Umbilical cord (tissue), 2 donors: ENCODE data around the gene AIDA. TPM values are rescaled to one million over a fixed set of nuclear protein-coding genes. Genes with fewer than 3 reads are reported as not detected.

Experiments used
- DNase-seq: peaks from one replicate; pipeline ENCODE4 v3.0.0-alpha.2; 2015; ENCODE audit warnings: low spot score
- total RNA-seq: library from RNA; depleted of rRNA; stranded (reverse); fragments of >200 nt; gene quantifications from one replicate; pipeline ENCODE4 v1.2.3, GENCODE V29; 2014; ENCODE audit warnings: low replicate concordance; ENCODE audit not compliant: insufficient read depth

Gene AIDA
- total RNA-seq, 1 donor from 2014 or later, result 36.6 TPM

GRCh38 chr1:222652676-222653075, 59.6 kb downstream of the AIDA start:
- no peak for DNase-seq

- no peak for DNase-seq
These were observed 67.7 kb downstream of the AIDA start for GRCh38 chr1:222644636-222644980.

DNA sequence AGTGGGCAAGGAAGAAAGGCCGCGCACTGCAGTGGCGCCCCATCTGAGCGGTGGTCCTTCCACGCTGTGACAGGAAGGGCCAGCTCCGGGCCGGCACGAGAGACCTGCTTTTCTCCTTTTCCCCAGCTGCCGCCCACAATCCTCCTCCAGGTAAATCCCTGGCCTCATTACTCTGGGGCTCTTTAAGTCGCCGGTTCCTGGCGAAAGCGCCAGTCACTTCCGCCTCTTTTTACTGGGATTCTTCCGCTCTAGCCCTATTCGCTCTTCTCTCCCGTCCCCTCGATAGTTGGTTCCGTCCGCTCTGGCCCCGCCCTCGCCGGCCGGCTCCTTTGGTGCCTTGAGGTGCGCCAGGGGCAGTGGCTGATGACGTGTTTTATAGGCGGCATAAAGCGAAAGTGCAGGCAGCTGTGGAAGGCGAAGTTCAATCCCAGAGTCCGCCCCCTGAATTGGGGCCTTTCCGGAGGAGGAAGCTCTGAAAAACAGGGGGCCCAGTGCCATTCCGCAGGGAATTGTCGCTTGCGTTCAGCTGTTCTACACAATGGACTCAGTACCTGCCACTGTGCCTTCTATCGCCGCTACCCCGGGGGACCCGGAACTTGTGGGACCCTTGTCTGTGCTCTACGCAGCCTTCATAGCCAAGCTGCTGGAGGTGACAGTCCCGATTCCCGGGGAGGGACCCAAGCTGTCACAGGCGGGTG, 68.2 kb downstream of the AIDA start:
- DNase-seq, result peak; percentile 99

GRCh38 chr1:222643606-222643937, 68.7 kb downstream of the AIDA start:
- DNase-seq, result no peak

- DNase-seq, result no peak
These were observed 69.8 kb downstream of the AIDA start for GRCh38 chr1:222642468-222642867.

- no peak for DNase-seq
These were observed 70.9 kb downstream of the AIDA start for GRCh38 chr1:222641269-222641948.

DNA sequence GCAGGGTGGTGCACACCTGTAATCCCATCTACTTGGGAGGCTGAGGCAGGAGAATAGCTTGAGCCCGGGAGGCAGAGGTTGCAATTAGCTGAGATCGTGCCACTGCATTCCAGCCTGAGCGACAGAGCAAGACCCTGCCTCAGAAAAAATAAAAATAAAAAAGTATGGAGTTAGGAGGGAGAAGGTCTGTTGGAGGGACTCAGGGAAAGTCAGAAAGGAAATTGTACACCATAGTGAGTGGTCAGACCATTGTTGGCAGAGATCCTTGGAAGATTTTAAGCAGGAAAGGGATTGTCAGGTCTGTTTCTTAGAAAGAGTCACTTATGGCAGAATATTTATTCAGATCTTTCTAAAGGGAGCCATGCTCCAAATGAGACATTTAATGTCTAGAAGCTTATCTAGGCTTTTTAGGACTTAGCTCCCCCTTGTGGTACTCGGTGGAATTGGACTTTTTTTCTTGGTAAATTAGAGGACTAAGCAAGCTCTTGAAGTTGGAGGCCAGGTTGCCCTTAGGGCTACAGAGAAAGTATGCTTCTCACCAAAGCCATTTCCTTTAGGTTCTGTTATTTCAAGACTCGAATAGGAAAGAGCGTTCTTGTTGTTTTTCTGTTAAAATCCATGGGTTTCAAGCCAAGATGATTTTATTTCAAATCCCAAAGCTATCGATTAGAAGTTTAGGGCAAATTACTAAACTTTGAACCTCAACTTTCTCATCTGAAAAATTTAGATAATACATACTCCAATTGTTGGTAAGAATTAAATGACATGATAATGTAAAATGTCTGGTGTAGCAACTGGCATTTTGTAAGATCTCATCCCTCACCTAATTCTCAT, 77.9 kb downstream of the AIDA start:
- DNase-seq, result peak; percentile 92

GRCh38 chr1:222632749-222633148, 79.5 kb downstream of the AIDA start:
- DNase-seq, result no peak

- DNase-seq, result peak; percentile 21
These were observed 80.6 kb downstream of the AIDA start for GRCh38 chr1:222631611-222632208.

DNA sequence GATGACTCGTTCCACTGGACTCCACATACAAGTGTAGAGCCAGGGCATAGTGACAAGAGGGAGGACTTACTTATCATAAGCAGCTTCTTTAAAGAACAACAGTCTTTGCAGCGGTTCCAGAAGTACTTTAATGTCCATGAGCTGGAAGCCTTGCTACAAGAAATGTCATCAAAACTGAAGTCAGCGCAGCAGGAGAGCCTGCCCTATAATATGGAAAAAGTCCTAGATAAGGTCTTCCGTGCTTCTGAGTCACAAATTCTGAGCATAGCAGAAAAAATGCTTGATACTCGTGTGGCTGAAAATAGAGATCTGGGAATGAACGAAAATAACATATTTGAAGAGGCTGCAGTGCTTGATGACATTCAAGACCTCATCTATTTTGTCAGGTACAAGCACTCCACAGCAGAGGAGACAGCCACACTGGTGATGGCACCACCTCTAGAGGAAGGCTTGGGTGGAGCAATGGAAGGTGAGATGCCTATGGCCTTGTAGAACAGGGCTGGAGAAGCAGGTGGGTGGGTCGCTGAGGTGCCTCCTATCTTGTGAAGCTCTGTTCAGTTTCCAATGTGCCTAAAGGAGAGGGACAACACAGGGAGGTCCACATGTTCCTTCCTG, 82.3 kb downstream of the AIDA start:
- DNase-seq, result peak; percentile 22

- DNase-seq, result no peak
These were observed 85.1 kb downstream of the AIDA start for GRCh38 chr1:222627232-222627631.

DNA sequence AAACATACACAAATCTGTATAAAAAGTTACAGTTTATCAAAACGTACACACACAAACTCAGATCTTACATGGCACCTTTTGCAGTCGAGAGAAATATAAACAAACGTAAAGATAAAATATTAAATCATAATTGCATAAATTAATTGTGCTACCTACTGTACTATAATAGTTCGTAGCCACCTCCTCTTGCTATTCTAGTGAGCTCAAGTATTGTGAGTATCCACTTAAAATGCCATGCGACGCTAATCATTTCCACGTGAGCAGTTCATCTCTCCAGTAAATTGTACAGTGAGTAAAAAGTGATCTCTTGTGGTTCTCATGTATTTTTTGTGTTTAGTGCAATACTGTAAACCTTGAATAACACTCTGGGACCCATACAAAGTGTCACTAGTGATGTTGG, 88.1 kb downstream of the AIDA start:
- no peak for DNase-seq

DNA sequence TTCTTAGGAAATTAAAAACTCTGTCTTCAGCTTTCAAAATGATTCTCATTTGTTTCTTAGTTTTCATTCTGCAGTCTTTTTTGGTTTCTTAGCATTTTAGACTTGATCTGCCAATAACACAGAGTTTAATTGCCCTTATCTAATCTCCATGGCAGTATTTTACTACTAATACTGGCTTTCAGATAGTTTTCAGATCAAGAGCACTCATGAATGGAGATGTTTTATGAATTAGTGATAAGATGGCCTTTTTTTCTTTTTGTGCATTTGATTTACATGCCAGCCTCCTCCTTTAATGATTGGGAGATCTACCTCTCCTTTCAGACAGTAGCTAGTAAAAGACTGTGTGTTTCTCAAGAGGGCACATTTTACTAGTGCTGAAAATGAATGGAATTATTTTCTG, 88.8 kb downstream of the AIDA start:
- DNase-seq, result no peak

DNA sequence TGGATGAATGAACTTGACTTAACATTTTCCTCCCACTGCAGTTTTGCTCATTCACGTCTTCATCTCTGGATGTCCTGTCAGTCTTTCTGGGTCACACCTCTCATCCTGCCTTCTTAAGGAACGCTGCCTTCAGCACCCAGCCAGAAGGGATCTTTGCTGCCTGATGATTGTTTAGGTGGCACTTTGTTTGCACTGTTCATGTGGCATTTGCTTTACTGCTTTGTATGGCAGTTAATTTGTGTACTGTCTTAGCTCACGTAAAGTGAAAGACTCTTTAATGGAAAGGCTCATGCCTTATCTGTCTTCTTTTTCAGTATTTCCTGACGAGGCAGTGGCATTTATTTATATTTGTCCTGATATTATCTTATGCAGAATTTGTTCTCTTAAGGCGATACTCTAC, 89.5 kb downstream of the AIDA start:
- no peak for DNase-seq

DNA sequence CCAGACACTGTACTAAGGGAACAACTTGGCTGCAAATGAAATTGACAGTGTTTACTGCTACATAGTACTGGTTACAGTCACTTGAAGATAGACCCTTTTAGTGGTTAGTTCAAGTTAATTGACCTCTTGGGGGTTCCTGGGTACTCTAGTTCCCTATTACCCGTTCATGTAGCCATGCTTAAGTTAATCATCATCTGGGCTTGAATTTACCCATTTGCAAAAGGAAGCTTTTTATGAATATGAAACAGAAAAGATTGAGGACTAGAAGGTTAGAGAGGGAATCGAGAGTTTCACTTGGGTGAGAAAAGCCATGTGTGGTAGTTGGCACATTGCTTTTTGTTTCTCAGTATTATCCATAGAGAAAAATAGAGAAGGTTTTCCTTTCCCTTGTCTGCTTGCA, 91.7 kb downstream of the AIDA start:
- no peak for DNase-seq

- peak; percentile 35 for DNase-seq
These were observed 93.3 kb downstream of the AIDA start for GRCh38 chr1:222618880-222619596.

Other genes with a start within 250 kb of the AIDA start
- not detected for gene HHIPL2, start 164.4 kb downstream of the AIDA start, total RNA-seq
- 9.1 TPM for gene TAF1A, start 122.6 kb downstream of the AIDA start, total RNA-seq
- 40.9 TPM for gene MIA3, start 94.4 kb downstream of the AIDA start, total RNA-seq
- 23.8 TPM for gene BROX, start 73 bp upstream of the AIDA start, total RNA-seq
- gene FAM177B, start 24.7 kb upstream of the AIDA start, total RNA-seq, result not detected
- 13.5 TPM for gene DISP1, start 102.5 kb upstream of the AIDA start, total RNA-seq